K562 (cell line): ENCODE results near the gene TPD52L1.

ENCODE experiments used
- KDM1A ChIP-seq, 2 experiments: fragments of 450-650 bp; IDR thresholded peaks; 2 replicates each; pipeline ENCODE4 v1.6.1; 2016; ENCODE audit warnings: mild to moderate bottlenecking in 2 of 2
- KLF16 ChIP-seq: IDR thresholded peaks from 2 replicates; pipeline ENCODE4 v1.6.1; 2016; ENCODE audit warnings: antibody characterized with exemption
- POLR2A ChIP-seq: fragments of 450-650 bp; conservative IDR thresholded peaks from 2 replicates; pipeline ENCODE4 v1.6.1; 2016
- POLR2B ChIP-seq: fragments of 450-650 bp; IDR thresholded peaks from 2 replicates; pipeline ENCODE4 v1.6.1; 2018; ENCODE audit warnings: low read depth; ENCODE audit not compliant: partially characterized antibody
- REST ChIP-seq, 2 experiments: fragments of 450-650 bp; formaldehyde crosslinking in 1 of 2; IDR thresholded peaks; 2 replicates each; pipeline versions ENCODE4 v1.4.0 to v1.6.1; 2014 to 2020; ENCODE audit warnings: mild to moderate bottlenecking in 2 of 2, borderline replicate concordance in 1 of 2, low read depth in 1 of 2
- SIN3A ChIP-seq, 2 experiments: fragments of 150-350 bp in 1 of 2; IDR thresholded peaks; 2 replicates each; pipeline ENCODE4 v1.6.1; 2011 to 2016; ENCODE audit warnings: borderline replicate concordance in 2 of 2, low read depth in 2 of 2, low read length in 2 of 2, mild to moderate bottlenecking in 2 of 2, moderate library complexity in 2 of 2; ENCODE audit not compliant: control insufficient read depth in 1 of 2
- TSHZ1 ChIP-seq: fragments of 250-450 bp; sonication (Bioruptor Pico); IDR thresholded peaks from 2 replicates; pipeline ENCODE4 v1.4.0; 2020; ENCODE audit warnings: mild to moderate bottlenecking, moderate library complexity
- ZNF57 ChIP-seq: fragments of 450-650 bp; formaldehyde crosslinking; IDR thresholded peaks from 2 replicates; pipeline ENCODE4 v1.4.0; 2020; ENCODE audit warnings: mild to moderate bottlenecking, moderate library complexity

GRCh38 chr6:125175466-125176048, 22.0 kb downstream of the TPD52L1 start:
- TF ChIP-seq ZNF57 (no peak), POLR2B (no peak), KLF16 (no peak), SIN3A (IDR thresholded peaks at IDR 0.05; ENCODE audit: borderline replicate concordance in 2 of 2, control insufficient read depth in 1 of 2, low read depth in 2 of 2, low read length in 2 of 2) (no peak), POLR2A (no peak), REST (IDR thresholded peaks at IDR 0.05; ENCODE audit: borderline replicate concordance) (no peak), REST (CRISPR knock-in tag; IDR thresholded peaks at IDR 0.05; ENCODE audit: low read depth) (no peak), KDM1A (IDR thresholded peaks at IDR 0.05) (no peak), TSHZ1 (CRISPR knock-in tag) (no peak)
